DMS114 treated with DMSO at 0.1 percent for 48 hours (cell line): ENCODE data around the gene MMEL1.
A peak's percentile ranks its signal among the peaks of the same experiment; 100 is the strongest.

Source experiments
- DNase-seq: peaks from one replicate; lab custom pipeline; 2025; ENCODE audit not compliant: unreplicated experiment; lab: John Stamatoyannopoulos, UW

The MMEL1 gene

GRCh38 chr1:2642560-2643413, 10.0 kb upstream of the MMEL1 start:
- DNase-seq: peak; percentile 85

- no peak for DNase-seq
These were observed 9.3 kb upstream of the MMEL1 start for GRCh38 chr1:2642131-2642559.

- DNase-seq: no peak
These were observed 8.7 kb upstream of the MMEL1 start for GRCh38 chr1:2641381-2642130.

GRCh38 chr1:2640626-2641025, 7.8 kb upstream of the MMEL1 start:
- no peak for DNase-seq

- no peak for DNase-seq
These were observed 7.0 kb upstream of the MMEL1 start for GRCh38 chr1:2639607-2640521.

- DNase-seq: no peak
These were observed 6.4 kb upstream of the MMEL1 start for GRCh38 chr1:2639203-2639602.

GRCh38 chr1:2638466-2639115, 5.8 kb upstream of the MMEL1 start:
- DNase-seq: no peak

- no peak for DNase-seq
These were observed 4.8 kb upstream of the MMEL1 start for GRCh38 chr1:2637442-2638145.

- DNase-seq: no peak
These were observed 3.9 kb upstream of the MMEL1 start for GRCh38 chr1:2636733-2637132.

- no peak for DNase-seq
These were observed 2.7 kb upstream of the MMEL1 start for GRCh38 chr1:2635361-2636010.

- DNase-seq: no peak
These were observed 1.2 kb upstream of the MMEL1 start for GRCh38 chr1:2633936-2634491.

GRCh38 chr1:2633366-2633935, 635 bp upstream of the MMEL1 start:
- DNase-seq: no peak

GRCh38 chr1:2632051-2632430, 775 bp downstream of the MMEL1 start:
- no peak for DNase-seq

GRCh38 chr1:2631136-2632050, 1.4 kb downstream of the MMEL1 start:
- no peak for DNase-seq

GRCh38 chr1:2630498-2631135, 2.2 kb downstream of the MMEL1 start:
- no peak for DNase-seq

- DNase-seq: no peak
These were observed 3.0 kb downstream of the MMEL1 start for GRCh38 chr1:2629627-2630497.
